Activated naive CD8-positive, alpha-beta T cell treated with anti-CD3 and anti-CD28 coated beads, Interleukin-2, amount 50 U/mL, for 24 hours (primary cell): ENCODE measurements around the gene APOBR.
"Not testable (repeated sequence)": the region's sequence is repeated elsewhere in the genome, so short reads cannot be mapped to it uniquely, and the experiment has no call there.

ENCODE experiments used
- ATAC-seq: fragments of 150-1000 bp; cut with Tn5 transposase; one replicate; pipeline ENCODE4 v1.10.0; 2021
- DNase-seq: peaks from one replicate; pipeline ENCODE4 v3.0.0; 2021
- H3K27ac Mint-ChIP-seq: one replicate; pipeline ENCODE4 v1.8.0; 2021; ENCODE audit warnings: mild to moderate bottlenecking, mixed read lengths
- H3K27me3 Mint-ChIP-seq: one replicate; pipeline ENCODE4 v1.8.0; 2021; ENCODE audit warnings: mixed read lengths
- H3K36me3 Mint-ChIP-seq: one replicate; pipeline ENCODE4 v1.8.0; 2021; ENCODE audit warnings: low read depth, mixed read lengths
- H3K4me1 Mint-ChIP-seq: one replicate; pipeline ENCODE4 v1.8.0; 2021; ENCODE audit warnings: mixed read lengths
- H3K4me3 Mint-ChIP-seq: one replicate; pipeline ENCODE4 v1.8.0; 2021; ENCODE audit warnings: mild to moderate bottlenecking, moderate library complexity, mixed read lengths
- H3K9me3 Mint-ChIP-seq: one replicate; pipeline ENCODE4 v1.8.0; 2021; ENCODE audit warnings: mixed read lengths

Gene APOBR, protein sequence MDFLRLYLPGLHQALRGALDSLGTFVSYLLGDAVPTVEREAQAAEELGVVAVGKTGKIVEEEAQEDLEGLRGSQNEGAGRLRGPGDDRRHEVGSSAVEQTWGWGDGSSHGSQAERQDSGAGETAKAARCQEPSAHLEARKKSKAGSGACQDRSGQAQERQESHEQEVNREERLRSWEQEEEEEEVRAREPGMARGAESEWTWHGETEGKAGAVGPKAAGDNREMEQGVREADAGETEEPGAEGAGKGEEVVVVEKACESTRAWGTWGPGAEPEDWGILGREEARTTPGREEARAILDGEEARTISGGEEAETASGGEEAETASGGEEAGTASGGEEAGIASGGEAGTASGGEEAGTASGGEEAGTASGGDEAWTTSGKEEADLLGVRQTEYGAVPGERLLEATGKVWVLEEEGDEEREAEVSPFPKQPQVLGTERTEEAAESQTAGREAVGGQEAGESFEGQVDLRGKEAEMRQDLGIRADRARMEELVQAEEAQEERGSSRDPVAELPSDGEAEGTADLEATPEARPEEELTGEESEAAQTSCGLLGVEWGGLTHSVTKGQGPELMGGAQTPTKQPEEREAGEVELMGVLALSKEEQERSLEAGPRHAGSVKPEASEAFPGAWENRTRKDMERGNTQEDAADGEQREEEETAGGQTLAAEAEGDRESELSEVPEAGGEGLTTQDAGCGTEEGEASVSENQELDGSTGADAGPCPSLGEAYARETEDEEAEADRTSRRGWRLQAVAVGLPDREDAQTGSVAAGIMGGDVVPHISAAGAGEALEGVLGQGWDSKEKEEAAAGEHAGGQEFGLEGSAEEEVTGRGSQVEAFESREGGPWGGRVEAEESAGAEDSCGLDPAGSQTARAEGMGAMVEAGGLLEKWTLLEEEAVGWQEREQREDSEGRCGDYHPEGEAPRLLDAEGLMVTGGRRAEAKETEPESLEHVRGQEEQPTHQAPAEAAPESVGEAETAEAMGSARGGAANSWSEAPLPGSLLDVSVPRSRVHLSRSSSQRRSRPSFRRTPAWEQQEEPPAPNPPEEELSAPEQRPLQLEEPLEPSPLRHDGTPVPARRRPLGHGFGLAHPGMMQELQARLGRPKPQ

GRCh38 chr16:28494121-28494851 lies at the start of gene APOBR:
TSS of gene APOBR (plus strand) at chr16:28494643. CDS start at chr16:28494682, 39 bp downstream.
- peak; percentile 86 for DNase-seq
- Mint-ChIP-seq H3K36me3 (peaks cover 1% of the 10 kb centered on the region), H3K4me1 (peaks cover 60% of the 10 kb centered on the region), H3K27me3 (no peaks in the 10 kb centered on the region), H3K27ac (peak within 1 kb of the TSS; percentile 99), H3K9me3 (no peaks in the 10 kb centered on the region), H3K4me3 (peak within 1 kb of the TSS; percentile 90)
- ATAC-seq, result peak; percentile 87

DNA sequence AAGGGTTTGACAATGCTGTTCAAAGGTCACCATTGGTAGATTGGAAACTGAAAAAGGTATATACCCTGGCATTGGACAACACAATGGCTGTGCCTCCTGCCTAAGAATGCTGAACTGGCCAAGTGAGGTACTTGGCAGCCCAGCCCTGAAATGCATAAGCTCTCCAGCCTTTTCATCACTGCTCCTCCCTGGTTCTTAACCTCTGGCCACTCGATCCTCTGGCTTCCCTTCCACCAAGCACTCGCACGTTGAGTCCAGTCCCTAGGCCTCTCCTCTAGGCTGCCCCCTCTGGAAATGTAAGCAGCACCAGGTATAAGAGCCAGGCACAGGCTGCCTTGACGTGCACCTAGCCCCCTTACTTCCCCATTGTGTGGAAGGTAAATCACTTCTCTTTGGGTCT lies 48.1 kb upstream of the APOBR start:
- DNase-seq, ATAC-seq, H3K27ac Mint-ChIP-seq, H3K36me3 Mint-ChIP-seq, H3K4me3 Mint-ChIP-seq, H3K27me3 Mint-ChIP-seq, H3K9me3 Mint-ChIP-seq, H3K4me1 Mint-ChIP-seq: not testable (repeated sequence)

GRCh38 chr16:28447081-28447480 lies 47.4 kb upstream of the APOBR start:
- not testable (repeated sequence) for H3K27me3 Mint-ChIP-seq, H3K9me3 Mint-ChIP-seq, ATAC-seq, H3K36me3 Mint-ChIP-seq, H3K4me1 Mint-ChIP-seq, H3K27ac Mint-ChIP-seq, H3K4me3 Mint-ChIP-seq, DNase-seq

GRCh38 chr16:28473714-28474265 lies 20.7 kb upstream of the APOBR start:
- peaks cover 14% of the 10 kb centered on the region for H3K36me3 Mint-ChIP-seq
- ATAC-seq, result peak; percentile 94

GRCh38 chr16:28475221-28475620 lies 19.2 kb upstream of the APOBR start:
- Mint-ChIP-seq H3K4me1 (peaks cover 12% of the 10 kb centered on the region), H3K9me3 (no peaks in the 10 kb centered on the region), H3K4me3 (no peak overlapping the region), H3K27ac (no peak overlapping the region), H3K27me3 (no peaks in the 10 kb centered on the region), H3K36me3 (peaks cover 17% of the 10 kb centered on the region)
- DNase-seq (no peak), ATAC-seq (no peak)

More at GRCh38 chr16:28473714-28474265, 20.7 kb upstream of the APOBR start:
- peaks cover 12% of the 10 kb centered on the region for H3K4me1 Mint-ChIP-seq
- no peak for DNase-seq
- no peaks in the 10 kb centered on the region for H3K27me3 Mint-ChIP-seq
- peak overlapping the region; percentile 77 for H3K27ac Mint-ChIP-seq
- H3K4me3 Mint-ChIP-seq, result no peak overlapping the region
- H3K9me3 Mint-ChIP-seq, result no peaks in the 10 kb centered on the region

DNA sequence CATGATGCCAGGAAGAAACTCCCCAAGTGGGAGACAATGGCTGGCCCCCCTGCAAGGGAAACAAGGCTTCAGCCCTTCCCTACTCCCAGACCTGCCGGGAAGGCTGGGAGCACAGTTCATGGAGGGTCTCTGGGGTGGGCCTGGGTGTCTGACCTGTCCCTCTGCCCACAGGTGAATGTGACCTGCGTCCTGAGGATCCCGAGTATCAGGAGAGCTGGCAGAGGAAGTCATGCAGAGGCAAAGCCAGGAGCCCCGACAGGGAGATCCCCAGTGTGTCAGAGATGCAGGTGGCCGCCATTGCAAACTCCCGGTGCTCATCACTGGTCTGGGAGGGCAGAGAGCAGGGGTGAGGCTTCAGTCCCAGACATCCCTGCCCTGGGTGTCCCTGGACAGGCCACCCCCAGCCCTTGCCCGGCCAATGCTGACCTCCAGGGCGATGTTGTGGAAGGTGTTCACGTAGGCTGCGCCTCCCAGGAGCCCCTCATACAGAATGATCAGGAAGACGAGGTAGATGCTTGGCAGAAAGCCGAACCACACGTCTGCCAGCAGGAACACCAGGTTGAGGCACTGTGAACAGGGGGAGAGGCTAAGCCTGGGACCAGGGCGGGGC lies 17.0 kb upstream of the APOBR start:
- DNase-seq (no peak), ATAC-seq (no peak)
- Mint-ChIP-seq H3K36me3 (peaks cover 23% of the 10 kb centered on the region), H3K4me1 (peaks cover 12% of the 10 kb centered on the region), H3K27ac (no peak overlapping the region), H3K27me3 (no peaks in the 10 kb centered on the region), H3K4me3 (no peak overlapping the region), H3K9me3 (no peaks in the 10 kb centered on the region)

GRCh38 chr16:28478506-28479180 lies 15.8 kb upstream of the APOBR start:
- DNase-seq (no peak), ATAC-seq (no peak)
- H3K36me3 Mint-ChIP-seq, result peaks cover 27% of the 10 kb centered on the region
- H3K9me3 Mint-ChIP-seq, result no peaks in the 10 kb centered on the region
- H3K27ac Mint-ChIP-seq, result no peak overlapping the region
- H3K4me1 Mint-ChIP-seq, result peaks cover 8% of the 10 kb centered on the region
- H3K4me3 Mint-ChIP-seq, result no peak overlapping the region
- H3K27me3 Mint-ChIP-seq, result no peaks in the 10 kb centered on the region

- Mint-ChIP-seq H3K4me1 (peaks cover under 1% of the 10 kb centered on the region), H3K4me3 (no peak overlapping the region), H3K9me3 (no peaks in the 10 kb centered on the region), H3K36me3 (peaks cover 15% of the 10 kb centered on the region), H3K27ac (no peak overlapping the region), H3K27me3 (no peaks in the 10 kb centered on the region)
- DNase-seq, result no peak
- ATAC-seq, result no peak
Observed at GRCh38 chr16:28482026-28482425, 12.4 kb upstream of the APOBR start.

DNA sequence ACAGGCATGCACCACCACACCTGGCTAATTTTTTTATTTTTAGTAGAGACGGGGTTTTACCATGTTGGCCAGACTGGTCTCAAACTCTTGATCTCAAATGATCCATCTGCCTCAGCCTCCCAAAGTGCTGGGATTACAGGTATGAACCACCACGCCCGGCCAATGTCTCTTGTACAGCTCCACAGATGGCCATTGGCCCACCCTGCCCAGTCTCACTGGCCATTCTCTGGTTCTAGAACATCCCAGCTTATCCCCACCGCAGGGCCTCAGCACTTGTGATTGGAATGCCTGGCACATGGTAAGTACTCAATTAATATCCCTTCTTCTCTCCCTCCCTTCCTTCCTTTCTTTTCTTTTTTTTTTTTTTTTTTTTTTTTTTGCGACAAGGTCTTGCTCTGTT lies 11.1 kb upstream of the APOBR start:
- H3K36me3 Mint-ChIP-seq, result peaks cover 22% of the 10 kb centered on the region
- H3K27ac Mint-ChIP-seq, H3K27me3 Mint-ChIP-seq: not testable (repeated sequence)

GRCh38 chr16:28486266-28486665 lies 8.2 kb upstream of the APOBR start:
- no peak overlapping the region for H3K4me3 Mint-ChIP-seq
- DNase-seq (no peak), ATAC-seq (no peak)
- no peak overlapping the region for H3K27ac Mint-ChIP-seq
- no peaks in the 10 kb centered on the region for H3K27me3 Mint-ChIP-seq
- no peaks in the 10 kb centered on the region for H3K9me3 Mint-ChIP-seq
- H3K36me3 Mint-ChIP-seq, result peaks cover 26% of the 10 kb centered on the region
- peaks cover 25% of the 10 kb centered on the region for H3K4me1 Mint-ChIP-seq

More for the DNA sequence above, 11.1 kb upstream of the APOBR start:
- H3K9me3 Mint-ChIP-seq, DNase-seq, H3K4me1 Mint-ChIP-seq, H3K4me3 Mint-ChIP-seq, ATAC-seq: not testable (repeated sequence)

DNA sequence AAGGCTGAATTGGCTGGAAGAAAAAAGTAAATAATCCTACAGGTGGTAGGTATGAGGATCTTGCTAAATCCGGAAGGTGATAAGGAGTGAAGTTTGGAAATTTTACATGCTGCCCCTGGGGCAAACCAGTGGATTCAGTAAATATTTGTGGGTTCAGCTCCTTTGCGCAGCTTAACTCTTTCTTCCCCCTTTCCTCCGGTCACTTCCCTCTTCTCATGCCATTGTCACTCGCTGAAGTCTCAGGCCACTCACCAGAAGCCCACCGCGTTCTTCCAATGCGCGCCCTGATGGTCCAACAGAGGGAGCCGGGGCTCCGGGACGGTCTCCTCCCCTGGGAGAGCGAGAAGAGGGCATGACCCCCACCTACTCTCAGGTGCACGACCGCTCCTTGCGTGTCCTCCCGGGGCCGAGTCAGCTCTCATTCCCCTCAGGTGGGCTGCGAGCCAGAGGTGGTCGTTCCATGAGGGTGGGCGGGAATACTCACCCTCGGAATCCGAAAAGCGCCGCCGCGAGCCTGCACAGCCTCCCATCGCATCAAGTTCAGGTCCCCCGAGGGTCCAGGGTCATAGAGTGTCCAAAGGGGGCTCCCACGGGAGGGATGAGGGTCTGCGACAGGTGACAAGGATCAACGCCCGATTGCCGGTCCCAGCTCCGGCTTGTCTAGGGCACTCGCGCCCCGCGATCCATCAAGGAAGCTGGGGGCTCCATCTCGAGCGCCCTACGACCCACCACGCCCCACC lies 3.0 kb upstream of the APOBR start:
- peak; percentile 36 for DNase-seq
- Mint-ChIP-seq H3K36me3 (peaks cover 15% of the 10 kb centered on the region), H3K27me3 (no peaks in the 10 kb centered on the region), H3K9me3 (no peaks in the 10 kb centered on the region), H3K4me1 (peaks cover 68% of the 10 kb centered on the region), H3K27ac (peak overlapping the region; percentile 99), H3K4me3 (peak overlapping the region; percentile 90)
- ATAC-seq, result no peak

- peaks cover 14% of the 10 kb centered on the region for H3K36me3 Mint-ChIP-seq
- H3K4me3 Mint-ChIP-seq, result peak within 1 kb of the TSS; percentile 90
- ATAC-seq, result peak; percentile 69
- H3K9me3 Mint-ChIP-seq, result no peaks in the 10 kb centered on the region
- peaks cover 73% of the 10 kb centered on the region for H3K4me1 Mint-ChIP-seq
- peak; percentile 87 for DNase-seq
- no peaks in the 10 kb centered on the region for H3K27me3 Mint-ChIP-seq
- peak within 1 kb of the TSS; percentile 99 for H3K27ac Mint-ChIP-seq
Observed at GRCh38 chr16:28491970-28492474, 2.4 kb upstream of the APOBR start, which contains the start of gene CLN3. TSS of gene CLN3 (minus strand) at chr16:28492074. CDS start at chr16:28491759, 315 bp downstream.
